ENCODE data around the gene S100A10. TPM values are rescaled to one million over a fixed set of nuclear protein-coding genes. Genes with fewer than 3 reads are reported as not detected.

The S100A10 gene
- total RNA-seq, 1 donor from 2014 or later: 431 TPM

DNA sequence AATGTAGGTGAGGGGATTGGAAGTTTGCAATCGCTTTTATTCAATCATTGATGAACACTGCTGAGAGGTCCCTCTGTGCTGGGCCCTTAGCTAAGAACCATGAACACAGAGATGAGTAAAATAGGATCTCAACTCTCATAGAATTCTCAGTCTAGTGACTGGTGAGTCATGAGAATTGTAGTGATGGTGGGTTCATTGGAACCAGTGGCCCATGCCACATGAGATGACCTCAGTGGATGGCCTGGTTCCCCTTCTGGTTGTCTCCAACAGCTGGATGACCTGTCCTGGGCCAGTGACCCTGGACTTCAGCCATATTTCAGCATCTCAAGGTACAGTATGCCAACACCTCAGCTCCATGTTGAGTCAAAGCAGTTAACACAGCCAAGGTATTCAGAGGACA, 21.3 kb upstream of the S100A10 start:
- intact Hi-C loops (cut with micrococcal nuclease): no loop called here

DNA sequence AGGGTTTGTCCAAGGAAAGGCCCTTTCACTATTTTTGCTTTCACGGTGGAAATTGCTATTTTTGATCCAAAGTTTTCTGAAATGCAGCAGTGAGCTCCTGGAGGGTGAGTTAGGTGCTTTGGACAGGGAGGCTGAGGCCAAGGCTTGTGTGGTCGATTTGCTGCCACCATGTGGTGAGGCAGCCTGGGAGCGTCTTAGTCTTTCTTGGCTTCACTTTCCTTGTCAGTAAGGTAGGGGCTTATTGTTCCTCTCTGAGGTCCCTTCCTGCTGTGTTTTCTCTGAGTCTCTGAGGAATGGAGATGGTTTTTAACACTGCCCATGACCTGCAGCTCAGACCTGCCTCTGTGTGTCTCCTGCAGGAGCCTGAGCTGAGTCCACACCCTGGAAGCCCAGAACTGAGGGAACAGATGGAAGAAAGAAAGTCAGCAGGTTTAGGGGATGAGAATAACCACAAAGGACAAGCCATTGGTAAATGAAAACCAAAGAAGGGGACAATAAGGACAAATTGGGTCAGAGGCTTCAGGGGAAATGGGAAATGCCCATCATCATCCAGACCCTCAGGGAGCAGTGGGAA, 20.1 kb upstream of the S100A10 start:
- intact Hi-C loops (cut with micrococcal nuclease): no loop called here

DNA sequence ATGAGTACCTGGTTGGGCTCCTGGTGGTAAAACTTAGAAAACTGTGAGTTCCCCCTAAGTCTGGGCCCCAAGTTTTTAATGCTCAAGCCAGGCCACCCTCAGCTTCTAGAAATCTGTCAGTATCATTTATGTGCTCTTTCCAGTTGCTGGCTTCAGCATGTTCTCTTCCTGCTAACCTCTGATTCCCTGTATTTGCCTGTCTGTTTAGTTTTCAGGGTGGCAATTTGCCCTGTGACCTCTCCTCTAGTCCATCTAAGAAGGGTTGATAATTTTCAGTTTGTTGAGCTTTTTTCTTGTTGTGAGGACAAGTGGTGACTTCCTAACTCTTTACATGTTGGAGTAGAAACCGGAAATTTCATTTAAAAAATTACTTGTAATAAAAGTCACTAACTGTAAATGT, 16.0 kb upstream of the S100A10 start:
- intact Hi-C loops (cut with micrococcal nuclease): no loop called here

DNA sequence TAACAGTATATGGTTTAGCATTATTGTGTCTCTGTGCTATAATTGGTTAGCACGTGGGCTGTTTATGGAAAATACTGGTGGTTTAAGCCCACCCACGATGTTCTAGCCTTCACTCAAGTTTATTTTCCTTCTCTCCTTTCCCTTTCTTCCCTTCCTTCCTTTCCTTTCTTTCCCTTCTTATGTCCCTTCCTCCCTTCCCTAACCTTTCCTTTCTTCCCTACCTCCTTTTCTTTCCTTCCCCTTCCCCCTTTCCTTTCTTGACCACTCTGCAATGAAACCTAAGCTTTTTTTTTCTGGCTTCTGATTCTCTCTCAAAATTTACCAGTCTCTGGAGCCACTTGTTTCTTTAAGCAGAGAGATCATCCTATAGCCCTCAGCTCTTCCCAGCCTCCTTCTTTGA, 13.4 kb upstream of the S100A10 start:
- intact Hi-C loops (cut with micrococcal nuclease): no loop called here

DNA sequence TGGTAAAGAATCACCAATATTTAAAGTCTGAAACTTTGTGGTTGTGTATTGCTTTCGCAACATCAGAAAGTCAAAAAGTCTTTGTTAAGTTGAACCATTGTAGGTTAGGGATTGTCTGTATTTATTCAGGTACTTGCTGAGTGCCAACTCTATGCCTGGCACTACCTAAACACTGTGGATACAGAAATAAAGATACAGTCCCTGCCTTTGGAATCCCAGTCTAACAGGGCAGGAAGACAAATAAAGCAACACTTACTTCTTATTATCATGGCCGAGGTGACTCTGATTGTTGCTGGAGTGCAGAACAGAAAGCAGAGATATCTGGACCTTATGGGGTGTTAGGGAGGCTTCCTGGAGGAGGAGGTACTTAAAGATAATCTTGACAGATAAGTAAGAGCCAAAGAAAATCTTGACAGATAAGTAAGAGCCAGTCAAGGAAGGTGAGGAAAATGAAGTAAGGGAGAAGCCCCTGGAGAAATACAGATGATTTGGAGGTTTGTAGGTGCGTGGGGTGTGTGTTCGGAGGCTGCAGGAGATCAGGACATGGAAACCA, 11.8 kb upstream of the S100A10 start:
- intact Hi-C loops (cut with micrococcal nuclease): no loop called here

DNA sequence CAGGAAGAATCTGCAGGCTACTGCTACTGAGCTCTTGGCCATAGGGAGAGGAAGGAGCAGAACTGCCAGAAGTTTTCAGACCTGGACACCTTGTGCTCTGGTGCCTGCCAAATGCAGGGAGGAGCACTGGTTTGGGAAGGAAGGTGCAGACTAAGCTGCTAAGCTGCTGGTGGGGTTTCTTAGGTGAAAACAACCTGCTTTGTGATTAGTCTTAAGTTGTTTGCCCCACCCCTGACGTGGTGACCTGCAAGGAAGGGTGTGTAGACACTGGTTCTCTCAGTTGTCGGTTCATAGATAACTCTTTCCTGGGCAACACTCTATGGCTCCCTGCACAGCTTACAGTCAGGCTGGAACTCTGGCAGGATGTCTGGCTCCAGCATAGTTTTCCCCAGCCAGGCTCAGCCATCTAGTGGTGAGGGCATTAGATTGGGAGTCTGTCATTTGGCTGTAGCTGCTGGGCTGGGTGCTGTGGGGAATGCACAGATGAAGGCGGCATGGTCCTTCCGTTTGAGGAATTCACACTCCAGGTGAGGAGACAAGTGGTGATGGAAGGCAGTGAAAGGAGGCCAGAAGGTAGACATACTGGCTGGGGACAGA, 10.3 kb upstream of the S100A10 start:
- intact Hi-C loops (cut with micrococcal nuclease): no loop called here

DNA sequence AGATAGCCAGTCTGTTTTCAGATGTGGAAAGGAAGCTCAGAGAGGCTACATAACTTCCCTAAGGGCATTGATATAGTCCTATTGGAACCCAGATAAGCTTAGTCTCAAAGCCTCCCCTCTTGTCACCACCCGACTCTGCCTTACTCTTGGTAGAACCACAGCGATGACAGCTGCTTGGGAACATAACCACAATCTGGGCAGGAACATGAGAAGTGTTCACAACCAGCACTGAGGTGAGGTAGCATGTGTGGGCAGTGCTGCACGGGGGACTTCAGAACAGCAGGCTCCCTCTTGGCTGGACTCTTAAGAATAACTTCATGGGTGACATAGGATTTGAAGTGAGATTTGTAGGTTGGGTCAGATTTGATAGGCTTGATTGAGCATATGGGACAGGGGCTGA, 9.3 kb upstream of the S100A10 start:
- intact Hi-C loops (cut with micrococcal nuclease): no loop called here

DNA sequence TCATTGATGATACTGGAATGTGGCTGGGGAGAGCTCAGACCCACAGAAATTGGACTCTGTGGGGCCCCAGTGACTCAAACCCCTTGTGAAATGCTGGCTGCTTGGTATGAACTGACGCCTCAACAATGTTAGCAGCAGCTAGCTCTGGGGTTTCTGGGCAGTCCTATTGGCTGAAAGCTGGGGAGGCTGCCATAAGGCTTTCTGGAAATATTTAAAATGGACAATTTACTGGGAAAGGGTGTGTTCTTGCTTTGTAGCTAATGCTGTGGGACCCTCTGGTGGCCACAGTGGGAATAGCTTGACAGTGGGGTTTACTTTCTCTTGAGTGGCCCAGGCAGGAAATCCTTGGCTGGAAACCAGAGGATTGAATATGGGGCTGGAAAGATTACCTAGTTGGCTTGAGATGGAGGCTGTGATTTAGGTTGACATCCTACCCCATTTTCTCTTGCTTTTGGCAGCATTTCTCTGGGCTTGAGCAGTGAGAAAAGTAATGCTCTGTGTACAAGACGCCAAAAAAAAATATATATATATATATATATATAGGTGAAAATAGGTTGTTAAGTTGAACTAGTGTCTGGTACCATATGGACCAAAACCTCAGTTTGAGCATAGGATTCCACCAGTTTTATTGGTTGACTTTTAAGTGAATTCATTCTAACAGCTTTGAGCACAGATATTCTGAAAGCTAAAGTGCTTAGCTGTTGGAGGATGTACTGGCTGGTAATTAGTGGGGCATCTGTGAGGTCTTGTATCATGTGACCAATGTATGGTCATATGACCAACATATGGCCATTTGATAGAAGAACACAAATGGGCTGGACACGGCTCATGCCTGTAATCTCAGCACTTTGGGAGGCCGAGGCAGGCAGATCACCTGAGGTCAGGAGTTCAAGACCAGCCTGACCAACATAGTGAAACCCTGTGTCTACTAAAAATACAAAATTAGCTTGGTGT, 8.2 kb upstream of the S100A10 start:
- intact Hi-C loops (cut with micrococcal nuclease): loop anchor here (1.0 kb wide), 1 partner anchor 68 kb away; no protein-coding TSS in a partner anchor

DNA sequence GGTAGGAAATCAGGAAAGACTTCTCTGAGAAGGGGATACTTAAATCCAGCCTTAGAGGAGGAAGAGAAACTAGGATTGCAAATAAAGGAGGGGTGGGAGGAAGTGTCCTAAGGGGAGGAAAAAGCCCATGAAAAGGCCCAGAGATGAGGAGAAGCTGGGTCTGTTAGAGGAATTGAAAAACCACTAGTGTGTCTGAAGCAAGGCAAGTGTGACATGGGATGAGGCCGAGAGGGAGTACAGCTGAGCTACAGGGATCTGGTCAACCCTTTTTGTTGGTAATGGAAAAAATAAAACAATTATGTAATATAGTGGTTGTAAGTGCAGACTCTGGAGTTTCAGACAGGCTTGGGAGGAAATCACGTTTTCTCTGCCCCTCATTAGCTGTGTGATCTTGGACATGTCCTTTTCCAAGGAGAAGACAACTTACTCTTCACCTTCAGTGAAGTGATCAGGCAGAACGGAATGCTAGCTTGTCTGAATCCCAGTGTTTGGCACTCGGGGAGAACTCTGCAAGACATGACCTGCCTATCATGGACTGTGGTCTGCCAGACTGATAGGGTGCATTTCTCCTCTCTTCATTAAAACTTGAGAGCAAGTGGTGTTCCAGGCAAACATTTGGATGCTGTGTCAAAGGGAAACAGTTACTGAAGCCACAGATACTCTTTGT, 7.4 kb upstream of the S100A10 start:
- intact Hi-C loops (cut with micrococcal nuclease): loop anchor here (1.0 kb wide), 1 partner anchor 67 kb away; no protein-coding TSS in a partner anchor

DNA sequence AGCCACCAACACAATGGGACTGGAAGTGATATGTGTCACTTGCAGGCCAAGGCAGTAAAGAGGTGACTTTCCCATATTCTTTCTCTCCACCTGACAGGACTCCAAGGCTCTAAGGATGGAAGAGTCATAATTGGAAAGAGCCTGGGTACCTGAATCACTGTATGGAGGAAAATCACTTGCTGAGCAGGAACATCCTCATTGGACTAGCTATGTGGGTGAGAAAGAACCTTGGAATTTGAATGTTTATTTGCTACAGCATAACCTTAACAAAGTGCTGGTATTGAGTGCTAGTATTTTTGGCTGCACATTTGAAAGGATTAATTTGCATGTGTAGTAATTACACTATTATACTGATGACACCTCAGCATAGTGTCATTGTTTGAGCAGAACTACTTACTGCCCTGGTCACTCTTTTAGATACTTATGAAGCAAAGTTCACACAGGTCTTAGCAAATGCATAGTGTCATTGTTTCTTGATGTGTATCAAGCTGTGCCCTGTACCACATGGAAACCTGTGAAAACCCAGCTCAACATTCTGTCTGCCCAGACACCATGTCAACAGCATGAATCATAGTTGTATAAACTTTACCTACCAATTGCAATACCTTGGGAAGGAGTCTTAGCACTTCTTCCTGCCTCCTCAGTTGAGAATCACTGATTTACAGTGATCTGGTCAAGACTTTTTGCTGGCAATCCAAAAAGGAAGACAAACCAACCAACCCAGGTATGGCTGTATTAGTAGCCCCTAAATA, 5.1 kb upstream of the S100A10 start:
- intact Hi-C loops (cut with micrococcal nuclease): no loop called here

DNA sequence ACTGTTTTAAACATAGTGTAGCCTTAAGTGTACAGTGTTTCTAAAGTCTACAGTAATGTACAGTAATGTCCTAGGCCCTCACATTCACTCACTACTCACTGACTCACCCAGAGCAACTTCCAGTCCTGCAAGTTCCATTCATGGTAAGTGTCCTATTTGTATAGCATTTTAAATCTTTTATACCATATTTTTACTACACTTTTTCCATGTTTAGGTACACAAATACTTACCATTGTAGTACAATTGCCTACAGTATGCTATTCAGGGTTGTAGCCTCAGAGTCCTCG, 3.6 kb upstream of the S100A10 start:
- intact Hi-C loops (cut with micrococcal nuclease): loop anchor here (1.0 kb wide), 1 partner anchor 108 kb away; no protein-coding TSS in a partner anchor

DNA sequence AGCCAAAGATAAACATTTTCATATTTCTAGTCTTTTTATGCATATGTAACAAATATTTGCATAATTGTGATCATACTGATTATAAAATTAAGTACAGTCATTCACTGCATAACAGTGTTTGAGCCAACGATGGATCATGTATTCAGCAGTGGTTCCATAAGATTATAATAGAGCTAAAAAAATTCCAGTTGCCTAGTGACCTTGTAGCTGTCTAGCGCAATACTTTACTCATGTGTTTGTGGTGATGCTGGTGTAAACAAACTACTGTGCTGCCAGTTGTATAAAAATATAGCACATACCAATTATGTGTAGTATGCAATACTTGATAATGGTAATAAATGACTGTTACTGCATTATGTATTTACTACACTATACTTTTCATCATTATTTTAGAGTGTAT, 2.1 kb upstream of the S100A10 start:
- intact Hi-C loops (cut with micrococcal nuclease): loop anchor here (1.0 kb wide), 2 partner anchors 27 to 61 kb away; no protein-coding TSS in a partner anchor

DNA sequence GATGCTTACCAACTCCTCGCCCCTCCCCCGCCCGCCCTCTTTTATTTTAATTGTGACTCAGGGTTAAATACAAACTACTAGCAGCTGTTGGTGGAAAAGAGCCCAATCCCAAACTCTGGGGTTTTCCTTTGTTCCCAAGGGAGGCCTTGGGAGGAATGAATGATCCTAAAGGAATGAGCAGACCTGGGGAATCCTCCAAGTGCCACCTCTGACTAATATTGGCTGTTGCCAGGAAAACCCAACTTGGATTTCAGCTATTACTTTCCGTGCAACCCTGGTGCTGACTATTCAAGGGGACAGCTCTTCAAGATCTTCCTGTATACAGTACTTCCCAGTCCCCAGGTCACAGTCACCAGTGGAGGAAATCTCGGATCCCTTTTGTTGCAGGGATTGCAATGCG, 1.3 kb upstream of the S100A10 start:
- intact Hi-C loops (cut with micrococcal nuclease): loop anchor here (5.0 kb wide), 3 partner anchors 88 to 203 kb away; partner anchors contain the start of genes C2CD4D, TDRKH and THEM4

DNA sequence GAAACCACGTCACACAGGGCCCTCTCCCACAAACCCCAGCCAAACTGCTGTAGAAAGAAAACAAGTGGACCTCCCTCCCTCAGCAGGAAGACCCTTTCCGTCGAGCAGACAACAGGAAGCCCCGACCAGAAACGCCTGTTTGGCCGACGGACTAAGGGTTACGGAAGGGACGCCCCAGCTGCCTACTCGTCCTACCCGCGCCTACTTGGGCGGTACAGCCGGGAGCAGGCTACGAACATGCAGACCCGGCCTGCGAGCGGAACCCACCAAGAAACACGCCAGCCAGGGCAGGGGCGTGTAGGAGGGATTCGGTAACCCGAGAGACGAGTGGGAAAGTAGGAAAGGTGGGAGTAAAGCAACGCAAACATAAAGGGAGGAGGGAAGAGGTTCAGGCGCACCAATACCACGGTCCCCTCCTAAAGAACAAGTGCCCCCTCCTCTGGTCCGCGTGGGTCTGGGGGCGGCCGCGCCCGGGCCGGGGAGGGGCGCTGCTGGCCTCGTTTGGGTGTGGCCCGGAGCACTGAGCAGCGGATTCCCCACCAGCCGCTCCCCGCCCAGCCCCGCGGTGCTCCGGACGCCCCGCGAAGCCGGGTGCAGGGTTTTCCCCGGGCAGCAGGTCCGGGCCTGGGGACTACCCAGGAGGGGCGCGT, 450 bp downstream of the S100A10 start:
- intact Hi-C loops (cut with micrococcal nuclease): loop anchor here (1.0 to 5.0 kb wide), 5 partner anchors 9 to 201 kb away; partner anchors contain the start of genes C2CD4D, TDRKH and THEM4

DNA sequence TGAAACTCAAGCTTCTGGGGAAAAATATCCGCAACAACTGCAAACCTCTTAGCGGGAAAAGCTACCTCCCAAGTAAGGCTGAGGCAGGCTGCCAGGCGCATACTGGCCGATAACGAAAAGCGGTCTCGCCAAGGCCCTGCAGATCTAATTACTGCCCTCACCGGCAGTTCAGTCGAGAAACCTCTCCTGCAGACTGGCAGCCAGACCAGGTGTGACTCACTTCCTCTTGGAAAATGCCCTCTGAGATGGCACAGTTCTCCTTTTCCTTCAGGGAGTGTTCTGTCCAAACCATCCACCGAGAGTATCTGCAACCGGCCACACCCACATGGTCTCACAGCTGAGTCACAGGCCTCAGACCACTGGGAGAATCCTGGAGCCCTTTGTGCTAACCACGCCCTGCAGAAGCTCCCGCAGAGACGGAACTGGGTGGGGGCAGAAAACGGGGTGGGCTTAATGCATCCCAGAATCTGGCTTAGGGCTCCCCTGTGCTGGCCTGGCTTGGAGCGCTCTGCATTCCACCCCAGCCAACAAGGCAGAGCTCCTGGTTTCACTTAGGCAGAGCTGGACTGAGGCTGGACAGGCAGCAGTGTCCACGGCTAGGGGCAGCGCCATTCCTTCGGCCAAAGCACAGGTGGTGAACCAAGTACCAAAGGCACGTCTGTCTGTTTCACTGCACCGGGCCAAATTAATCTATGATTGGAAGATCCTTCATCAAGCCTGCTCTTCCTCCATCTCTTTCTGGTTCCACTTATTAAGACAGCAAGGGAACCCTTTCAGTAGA, 1.2 kb downstream of the S100A10 start:
- intact Hi-C loops (cut with micrococcal nuclease): loop anchor here (1.0 to 5.0 kb wide), 5 partner anchors 8 to 200 kb away; partner anchors contain the start of genes C2CD4D, TDRKH and THEM4

DNA sequence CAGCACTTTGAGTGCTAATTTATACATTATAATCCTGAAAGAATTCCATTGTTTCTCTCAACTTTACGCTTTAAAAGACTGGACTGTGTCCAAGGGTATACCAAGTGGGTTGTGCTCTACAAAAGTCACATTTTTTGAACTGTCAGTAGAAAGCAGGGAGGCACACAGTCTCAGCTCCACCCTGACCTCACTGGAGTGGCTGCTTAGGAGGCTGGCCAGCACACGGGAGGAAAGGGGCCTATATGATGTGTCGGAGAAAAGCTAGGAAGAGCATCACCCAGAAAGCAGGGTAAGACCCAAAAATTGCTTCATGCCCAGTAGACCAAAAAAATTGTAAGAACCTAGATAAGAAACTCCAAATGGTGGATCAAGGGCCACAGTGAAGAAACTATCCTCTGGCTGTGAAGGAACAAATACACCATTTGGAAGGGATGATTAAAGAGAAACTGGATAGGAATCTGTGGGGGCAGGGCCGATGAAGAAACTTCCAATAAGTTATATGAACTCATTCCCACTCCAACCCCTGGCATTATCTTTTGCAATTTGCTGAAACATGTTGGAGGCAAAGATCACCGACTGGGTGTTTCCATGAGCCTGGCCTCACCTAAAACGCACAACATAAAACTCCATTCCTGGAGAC, 1.9 kb downstream of the S100A10 start:
- intact Hi-C loops (cut with micrococcal nuclease): loop anchor here (2.0 to 5.0 kb wide), 4 partner anchors 47 to 199 kb away; partner anchors contain the start of genes C2CD4D, TDRKH and THEM4

DNA sequence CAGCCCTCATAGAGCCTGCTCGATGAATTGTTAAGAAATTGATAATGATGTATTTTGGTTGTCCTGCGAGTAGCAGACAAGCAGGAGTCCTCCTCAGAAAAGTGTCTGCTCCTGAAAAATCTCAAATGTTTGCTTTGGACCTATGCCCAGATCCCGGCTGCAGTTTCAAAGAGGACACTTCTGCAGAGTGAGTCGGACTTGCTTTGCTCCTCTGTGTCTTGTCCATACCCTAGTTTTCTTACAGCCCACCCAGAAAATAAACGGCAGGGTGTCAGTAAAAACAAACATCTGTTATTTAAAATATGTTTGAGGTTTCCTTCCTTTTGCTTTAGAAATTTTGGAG, 2.8 kb downstream of the S100A10 start:
- intact Hi-C loops (cut with micrococcal nuclease): loop anchor here (5.0 kb wide), 3 partner anchors 84 to 199 kb away; partner anchors contain the start of genes C2CD4D, TDRKH and THEM4

DNA sequence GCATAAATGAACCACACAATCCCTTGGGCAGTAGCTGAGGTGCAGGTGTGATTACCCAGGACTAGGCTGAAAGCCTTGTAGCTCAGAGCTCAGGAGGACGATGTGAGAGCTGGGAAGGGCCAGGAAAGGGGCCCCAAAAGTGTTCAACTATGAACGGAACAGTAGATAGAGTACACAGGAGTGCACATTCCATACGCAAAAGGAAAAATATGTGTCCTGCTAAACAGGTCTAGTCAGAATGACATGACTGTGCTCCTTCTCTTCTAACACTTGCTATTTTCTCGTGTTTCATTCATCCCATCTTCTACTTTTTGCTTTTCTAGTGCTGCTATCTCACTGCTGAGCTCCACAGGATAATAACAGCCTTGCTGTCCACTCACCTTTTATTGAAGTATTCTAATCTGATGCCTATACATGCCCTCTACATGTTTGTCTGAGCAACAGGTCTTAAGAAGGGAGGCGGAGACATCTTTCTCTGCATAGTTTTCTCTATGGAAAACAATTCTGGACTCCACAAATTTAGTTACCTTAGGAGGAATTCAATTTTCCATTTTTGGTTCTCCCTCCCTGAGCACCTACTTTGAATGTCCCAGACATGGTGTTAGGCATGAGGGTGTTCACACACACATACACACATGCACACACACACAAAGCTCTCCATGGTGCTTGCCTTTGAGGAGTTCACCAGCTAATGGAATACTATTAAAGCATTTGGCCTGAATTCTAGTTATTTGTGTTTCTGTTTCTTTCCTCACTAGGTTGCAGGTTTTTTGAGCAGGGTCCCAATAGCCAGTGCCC, 3.4 kb downstream of the S100A10 start:
- intact Hi-C loops (cut with micrococcal nuclease): loop anchor here (5.0 kb wide), 3 partner anchors 83 to 198 kb away; partner anchors contain the start of genes C2CD4D, TDRKH and THEM4

Data from T-helper 2 cell treated with Interferon-gamma antibody and Interleukin-4, amounts not matched to agents 100 ng/mL and 5 ng/mL, for 36 hours (primary cell).